ENCODE data around the gene CCDC80. TPM values are rescaled to one million over a fixed set of nuclear protein-coding genes. Genes with fewer than 3 reads are reported as not detected.
"Not testable (repeated sequence)": the region's sequence is repeated elsewhere in the genome, so short reads cannot be mapped to it uniquely, and the experiment has no call there.

Gene CCDC80
- total and polyA plus RNA-seq, 7 donors: 1.3 to 53.5 (median 12.2) TPM

GRCh38 chr3:112670824-112671223 is 29.9 kb upstream of the CCDC80 start:
- no peak for TF ChIP-seq CTCF (IDR thresholded peaks at IDR 0.05)
- DNase-seq: no peak
- WGBS, 3 donors: 93 to 99% (median 97%) methylated on average over 7 of the region's 7 CpGs
- intact Hi-C loops (cut with DNase I): no loop called here
- Histone ChIP-seq H3K9me3 (no peaks in the 10 kb centered on the region), H3K4me1 (no peaks in the 10 kb centered on the region), H3K27me3 (ENCODE audit: insufficient read depth in 3 of 3, low read length in 2 of 3) (no peaks in the 10 kb centered on the region), H3K4me3 (no peak overlapping the region), H3K27ac (no peak overlapping the region), H3K36me3 (ENCODE audit: insufficient read depth in 1 of 2, low read depth in 1 of 2) (no peaks in the 10 kb centered on the region)
- ATAC-seq: no peak

GRCh38 chr3:112667599-112667998 is 26.7 kb upstream of the CCDC80 start:
- Histone ChIP-seq H3K36me3 (ENCODE audit: insufficient read depth in 1 of 2, low read depth in 1 of 2) (no peaks in the 10 kb centered on the region), H3K9me3 (no peaks in the 10 kb centered on the region), H3K27me3 (ENCODE audit: insufficient read depth in 3 of 3, low read length in 2 of 3) (no peaks in the 10 kb centered on the region), H3K27ac (no peak overlapping the region), H3K4me3 (no peak overlapping the region), H3K4me1 (no peaks in the 10 kb centered on the region)
- WGBS, 3 donors: 78 to 87% (median 80%) methylated on average over 4 of the region's 4 CpGs
- no peak for TF ChIP-seq CTCF (IDR thresholded peaks at IDR 0.05)
- ATAC-seq (no peak), DNase-seq (no peak)
- intact Hi-C loops (cut with DNase I): no loop called here

GRCh38 chr3:112665009-112665408 is 24.1 kb upstream of the CCDC80 start:
- H3K9me3 ChIP-seq; H3K27ac ChIP-seq; H3K36me3 ChIP-seq (ENCODE audit: insufficient read depth in 1 of 2, low read depth in 1 of 2); H3K4me3 ChIP-seq; ATAC-seq; H3K4me1 ChIP-seq; DNase-seq; intact Hi-C loops (cut with DNase I); H3K27me3 ChIP-seq (ENCODE audit: insufficient read depth in 3 of 3, low read length in 2 of 3): not testable (repeated sequence)
- 84 to 88% (median 85%) methylated on average over 6 to 7 of the region's 9 CpGs for WGBS, 3 donors

- no peak for TF ChIP-seq CTCF (IDR thresholded peaks at IDR 0.05)
- DNase-seq: no peak
- Histone ChIP-seq H3K4me3 (no peak overlapping the region), H3K9me3 (no peaks in the 10 kb centered on the region), H3K27ac (no peak overlapping the region), H3K36me3 (ENCODE audit: insufficient read depth in 1 of 2, low read depth in 1 of 2) (no peaks in the 10 kb centered on the region), H3K4me1 (no peaks in the 10 kb centered on the region), H3K27me3 (ENCODE audit: insufficient read depth in 3 of 3, low read length in 2 of 3) (no peaks in the 10 kb centered on the region)
- ATAC-seq: no peak
- intact Hi-C loops (cut with DNase I): no loop called here
Measured at GRCh38 chr3:112656043-112656442, 15.1 kb upstream of the CCDC80 start.

GRCh38 chr3:112654979-112655378 is 14.0 kb upstream of the CCDC80 start:
- Histone ChIP-seq H3K36me3 (ENCODE audit: insufficient read depth in 1 of 2, low read depth in 1 of 2) (no peaks in the 10 kb centered on the region), H3K4me3 (no peak overlapping the region), H3K9me3 (no peaks in the 10 kb centered on the region), H3K4me1 (no peaks in the 10 kb centered on the region), H3K27me3 (ENCODE audit: insufficient read depth in 3 of 3, low read length in 2 of 3) (no peaks in the 10 kb centered on the region), H3K27ac (no peak overlapping the region)
- WGBS, 3 donors: 97 to 99% (median 98%) methylated on average over 4 of the region's 4 CpGs
- no peak for ATAC-seq
- intact Hi-C loops (cut with DNase I): no loop called here
- no peak for TF ChIP-seq CTCF (IDR thresholded peaks at IDR 0.05)
- DNase-seq: no peak
